Cardiac fibroblast (primary cell): ENCODE data around the gene ADRB1.

ENCODE experiments used
- DNase-seq, 2 donors: peaks; one replicate each; pipeline versions ENCODE4 v3.0.0 to v3.0.0-alpha.2; 2010; ENCODE audit warnings: low read depth in 2 of 2
- H3K4me3 ChIP-seq, 2 donors: replicated peaks in 1 of 2; 1 replicate in 1 of 2; 2 replicates in 1 of 2; pipeline ENCODE4 v1.5.1; 2011; ENCODE audit warnings: low read depth in 2 of 2, low read length in 2 of 2, mild to moderate bottlenecking in 2 of 2, moderate library complexity in 1 of 2
- CTCF ChIP-seq: IDR thresholded peaks from one replicate; pipeline ENCODE4 v1.5.1; 2011; ENCODE audit warnings: low read depth, mild to moderate bottlenecking, low read length, inconsistent platforms

Gene ADRB1

DNA sequence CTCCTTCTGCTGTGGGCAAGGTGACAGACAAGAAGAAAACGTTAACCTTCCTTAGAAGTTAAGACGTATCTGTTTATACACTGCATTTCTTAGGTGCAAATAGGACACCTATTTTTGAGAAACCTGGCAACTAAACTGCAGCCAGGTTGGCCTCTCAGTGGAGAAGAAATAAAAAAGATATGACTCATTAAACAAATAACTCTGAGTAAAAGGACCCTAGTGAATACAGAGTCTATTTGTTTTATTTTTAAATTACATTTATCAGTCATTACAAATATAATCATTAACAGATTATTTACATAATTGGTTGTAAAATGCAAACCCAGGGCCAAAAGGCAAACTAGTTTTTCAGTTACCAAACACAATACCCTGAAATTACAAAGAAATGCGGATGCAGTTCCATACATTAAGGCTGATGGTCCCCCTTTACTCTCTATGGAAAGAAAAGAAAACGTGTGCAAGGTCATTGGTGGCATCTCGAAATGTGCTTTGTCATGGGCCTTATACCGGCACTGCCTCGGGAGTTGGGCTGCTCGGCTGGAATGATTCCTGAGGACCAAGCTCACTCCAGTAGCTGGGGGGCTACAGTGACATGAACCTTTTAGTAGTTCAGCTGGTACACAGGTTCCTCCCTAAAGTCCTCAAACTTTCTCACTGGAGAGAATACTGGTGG lies 38.4 kb downstream of the ADRB1 start:
- TF ChIP-seq CTCF: no peak
- DNase-seq: no peak
- H3K4me3 ChIP-seq: no peak overlapping the region

DNA sequence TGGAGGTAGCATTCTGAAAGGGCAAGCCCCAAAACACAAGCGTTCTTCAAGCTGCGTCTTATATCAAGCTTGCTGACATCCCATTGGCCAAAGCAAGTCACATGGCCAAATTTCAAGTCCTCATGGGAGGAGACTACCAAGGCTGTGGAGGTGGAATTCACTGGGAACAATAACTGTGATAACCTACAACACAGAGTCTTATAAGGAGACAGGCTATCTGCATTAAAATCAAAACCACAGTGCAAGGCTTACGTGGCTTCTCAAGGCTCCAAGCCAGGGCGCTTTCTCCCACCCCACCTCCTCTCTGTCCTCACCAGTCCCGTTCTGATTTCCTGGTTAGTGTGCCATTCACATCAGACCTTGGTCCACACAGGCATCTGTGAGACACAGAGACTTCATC lies 39.4 kb downstream of the ADRB1 start:
- no peak for DNase-seq
- no peak for TF ChIP-seq CTCF
- H3K4me3 ChIP-seq: no peak overlapping the region

GRCh38 chr10:114084215-114084614 lies 40.5 kb downstream of the ADRB1 start:
- no peak for DNase-seq
- H3K4me3 ChIP-seq: no peak overlapping the region
- no peak for TF ChIP-seq CTCF

GRCh38 chr10:114087255-114087654 lies 43.6 kb downstream of the ADRB1 start:
- no peak for TF ChIP-seq CTCF
- DNase-seq: no peak
- no peak overlapping the region for H3K4me3 ChIP-seq

GRCh38 chr10:114087655-114088054 lies 44.0 kb downstream of the ADRB1 start:
- H3K4me3 ChIP-seq: no peak overlapping the region

GRCh38 chr10:114094795-114095194 lies 51.1 kb downstream of the ADRB1 start:
- no peak overlapping the region for H3K4me3 ChIP-seq
- DNase-seq: no peak
- no peak for TF ChIP-seq CTCF

More at GRCh38 chr10:114087655-114088054, 44.0 kb downstream of the ADRB1 start:
- TF ChIP-seq CTCF: no peak
- no peak for DNase-seq
